ENCODE measurements around the gene CACNB1. TPM values are rescaled to one million over a fixed set of nuclear protein-coding genes. Genes with fewer than 3 reads are reported as not detected.
"Not testable (repeated sequence)": the region's sequence is repeated elsewhere in the genome, so short reads cannot be mapped to it uniquely, and the experiment has no call there.

Gene CACNB1
- total RNA-seq, 1 donor from 2014 or later = 16.9 TPM

GRCh38 chr17:39186481-39187002, 10.9 kb downstream of the CACNB1 start:
- intact Hi-C loops (cut with DNase I) = no loop called here

GRCh38 chr17:39183720-39184119, 13.7 kb downstream of the CACNB1 start:
- ATAC-seq = no peak
- intact Hi-C loops (cut with DNase I) = no loop called here

More at GRCh38 chr17:39186481-39187002, 10.9 kb downstream of the CACNB1 start:
- DNase-seq (ENCODE audit: low spot score) (no peak), ATAC-seq (no peak)

GRCh38 chr17:39183045-39183444, 14.4 kb downstream of the CACNB1 start:
- DNase-seq (ENCODE audit: low spot score) (no peak), ATAC-seq (no peak)
- intact Hi-C loops (cut with DNase I) = no loop called here

More at GRCh38 chr17:39183720-39184119, 13.7 kb downstream of the CACNB1 start:
- no peak for DNase-seq (ENCODE audit: low spot score)

- DNase-seq (ENCODE audit: low spot score) (no peak), ATAC-seq (no peak)
- intact Hi-C loops (cut with DNase I) = no loop called here
Measured at GRCh38 chr17:39181303-39181702, 16.2 kb downstream of the CACNB1 start.

- no peak for ATAC-seq
- intact Hi-C loops (cut with DNase I) = no loop called here
- no peak for DNase-seq (ENCODE audit: low spot score)
Measured at GRCh38 chr17:39178536-39178935, 18.9 kb downstream of the CACNB1 start.

GRCh38 chr17:39177256-39177655, 20.2 kb downstream of the CACNB1 start:
- DNase-seq (ENCODE audit: low spot score) = no peak
- no peak for ATAC-seq
- intact Hi-C loops (cut with DNase I) = no loop called here

GRCh38 chr17:39175695-39176093, 21.8 kb downstream of the CACNB1 start:
- no peak for DNase-seq (ENCODE audit: low spot score)
- intact Hi-C loops (cut with DNase I) = no loop called here
- no peak for ATAC-seq

GRCh38 chr17:39174920-39175694, 22.4 kb downstream of the CACNB1 start:
- intact Hi-C loops (cut with DNase I) = no loop called here
- DNase-seq (ENCODE audit: low spot score) (peak; percentile 89), ATAC-seq (peak; percentile 91)

GRCh38 chr17:39173526-39174274, 23.8 kb downstream of the CACNB1 start:
- DNase-seq (ENCODE audit: low spot score) (no peak), ATAC-seq (no peak)
- intact Hi-C loops (cut with DNase I) = no loop called here

- no peak for ATAC-seq
- intact Hi-C loops (cut with DNase I) = no loop called here
- DNase-seq (ENCODE audit: low spot score) = no peak
Measured at GRCh38 chr17:39173080-39173479, 24.4 kb downstream of the CACNB1 start.

GRCh38 chr17:39171933-39172332, 25.5 kb downstream of the CACNB1 start:
- intact Hi-C loops (cut with DNase I) = no loop called here
- ATAC-seq (no peak), DNase-seq (ENCODE audit: low spot score) (no peak)

- ATAC-seq (no peak), DNase-seq (ENCODE audit: low spot score) (no peak)
- intact Hi-C loops (cut with DNase I) = no loop called here
Measured at GRCh38 chr17:39170558-39170957, 26.9 kb downstream of the CACNB1 start.

- ATAC-seq (no peak), DNase-seq (ENCODE audit: low spot score) (no peak)
- intact Hi-C loops (cut with DNase I) = no loop called here
Measured at GRCh38 chr17:39170109-39170508, 27.4 kb downstream of the CACNB1 start.

- intact Hi-C loops (cut with DNase I) = no loop called here
- DNase-seq (ENCODE audit: low spot score) (no peak), ATAC-seq (no peak)
Measured at GRCh38 chr17:39169518-39169917, 28.0 kb downstream of the CACNB1 start.

GRCh38 chr17:39169101-39169500, 28.4 kb downstream of the CACNB1 start:
- intact Hi-C loops (cut with DNase I) = no loop called here
- DNase-seq (ENCODE audit: low spot score) (no peak), ATAC-seq (no peak)

- ATAC-seq; DNase-seq (ENCODE audit: low spot score); intact Hi-C loops (cut with DNase I): not testable (repeated sequence)
Measured at GRCh38 chr17:39168503-39168902, 29.0 kb downstream of the CACNB1 start.

- intact Hi-C loops (cut with DNase I) = no loop called here
- ATAC-seq = peak; percentile 60
Measured at GRCh38 chr17:39167476-39167875, 30.0 kb downstream of the CACNB1 start.

GRCh38 chr17:39166437-39167335, 30.8 kb downstream of the CACNB1 start:
- no peak for DNase-seq (ENCODE audit: low spot score)
- intact Hi-C loops (cut with DNase I) = no loop called here
- ATAC-seq = no peak

More at GRCh38 chr17:39167476-39167875, 30.0 kb downstream of the CACNB1 start:
- DNase-seq (ENCODE audit: low spot score) = no peak

GRCh38 chr17:39165841-39166349, 31.6 kb downstream of the CACNB1 start, which contains the start of gene ARL5C:
ARL5C (minus strand) TSS chr17:39166161; CDS start chr17:39165760, 401 bp downstream.
- intact Hi-C loops (cut with DNase I) = no loop called here
- no peak for ATAC-seq

More at GRCh38 chr17:39165841-39166349, 31.6 kb downstream of the CACNB1 start, which contains the start of gene ARL5C:
- DNase-seq (ENCODE audit: low spot score) = no peak
